Fibroblast of lung (primary cell): ENCODE results near the gene OPTC.

Experiments used
- CTCF ChIP-seq, 2 donors: IDR thresholded peaks in 1 of 2; conservative IDR thresholded peaks in 1 of 2; 1 replicate in 1 of 2; 2 replicates in 1 of 2; pipeline ENCODE4 v1.5.1; 2011 to 2012; ENCODE audit warnings: low read length in 2 of 2, control low read depth in 1 of 2, inconsistent platforms in 1 of 2, low read depth in 1 of 2, mild to moderate bottlenecking in 1 of 2
- EZH2 ChIP-seq: IDR thresholded peaks from 2 replicates; pipeline ENCODE4 v1.5.1; 2012; ENCODE audit warnings: low read length, control low read depth, mild to moderate bottlenecking; ENCODE audit errors: missing control alignments

- TF ChIP-seq CTCF (conservative IDR thresholded peaks at IDR 0.05 in 1 of 2, IDR thresholded peaks at IDR 0.05 in 1 of 2; ENCODE audit: low read depth in 1 of 2, low read length in 2 of 2): no peak
- TF ChIP-seq EZH2: no peak
Measured at GRCh38 chr1:203558064-203558760, 64.3 kb downstream of the OPTC start.
